SK-MEL-5 (cell line): Measurements from ENCODE around the gene CELA2A. TPM values are rescaled to one million over a fixed set of nuclear protein-coding genes. Genes with fewer than 3 reads are reported as not detected.
A peak's percentile ranks its signal among the peaks of the same experiment; 100 is the strongest.
"Not testable (repeated sequence)": the region's sequence is repeated elsewhere in the genome, so short reads cannot be mapped to it uniquely, and the experiment has no call there.

Source experiments
- DNase-seq: peaks from one replicate; pipeline ENCODE4 v3.0.0-alpha.2; 2016; ENCODE audit warnings: low read depth, low spot score
- in situ Hi-C: cut with HindIII; loops from 2 replicates; pipeline ENCODE4 v1.10.0; 2016; ENCODE audit warnings: low sequenced_read_pairs, high pct_unique_total_duplicates, low pct_unique_long_range_greater_than_20kb
- total RNA-seq: library from RNA; depleted of rRNA; stranded (reverse); fragments of >200 nt; shearing (Covaris generic); gene quantifications from 2 replicates; pipeline ENCODE4 v1.2.3, GENCODE V29; 2014

Gene CELA2A
- total RNA-seq, 1 experiment from 2014 or later: not detected

DNA sequence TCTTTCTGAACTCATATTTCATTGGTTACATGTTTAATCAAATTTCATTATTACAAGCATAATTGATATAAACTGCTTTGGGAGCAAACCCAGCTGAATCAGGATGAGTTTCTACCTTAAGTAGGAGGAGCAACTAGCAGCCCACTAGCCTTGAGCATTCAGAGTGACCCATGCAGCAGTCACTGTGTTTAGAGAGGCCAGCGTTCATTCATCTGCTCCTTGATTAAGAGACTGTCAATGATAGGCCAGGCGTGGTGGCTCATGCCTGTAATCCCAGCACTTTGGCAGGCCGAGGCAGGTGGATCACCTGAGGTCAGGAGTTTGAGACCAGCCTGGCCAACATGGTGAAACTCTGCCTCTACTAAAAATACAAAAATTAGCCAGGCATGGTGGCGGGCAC is 1.9 kb downstream of the CELA2A start:
- in situ Hi-C loops, DNase-seq: not testable (repeated sequence)

DNA sequence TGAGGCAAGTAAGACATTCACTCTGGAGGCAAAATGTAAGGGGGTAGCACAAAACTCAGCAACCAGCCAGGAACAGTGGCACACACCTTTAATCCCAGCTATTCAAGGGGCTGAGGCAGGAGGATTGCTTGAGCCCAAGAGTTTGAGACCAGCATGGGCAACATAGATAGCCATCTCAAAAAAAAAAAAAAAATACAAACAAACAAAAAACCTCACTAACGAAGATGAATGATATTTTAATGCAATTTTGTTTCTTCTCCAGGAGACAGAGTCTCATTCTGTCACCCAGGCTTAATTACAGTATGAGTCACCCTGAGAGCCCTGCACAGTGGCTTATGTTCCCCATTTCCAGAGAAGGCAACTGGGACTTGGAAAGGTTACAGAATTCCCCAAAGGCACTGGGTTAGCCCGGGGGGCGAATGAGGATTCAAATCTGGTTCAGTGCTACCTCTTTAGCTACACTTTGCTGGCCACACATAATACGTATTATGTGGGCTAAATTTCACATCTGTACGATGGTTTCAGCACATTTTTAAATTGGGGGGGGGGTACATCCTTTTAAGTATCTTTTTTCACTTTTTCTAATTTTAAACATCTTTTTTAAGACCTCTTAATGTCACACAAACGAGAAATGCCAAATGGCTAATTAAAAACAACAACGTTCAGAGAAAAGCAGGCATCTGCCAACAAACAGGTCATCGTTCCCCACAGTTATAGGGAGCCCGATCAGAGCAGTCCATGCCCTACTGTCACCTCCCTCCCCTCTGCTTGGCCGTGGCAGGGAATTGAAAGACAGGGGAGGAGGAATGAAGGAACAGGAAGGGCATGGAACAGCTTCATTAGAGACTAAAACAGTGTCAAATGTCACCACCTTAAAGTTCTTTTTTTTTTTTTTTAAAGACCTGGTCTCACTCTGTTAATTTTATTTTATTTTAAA is 3.5 kb downstream of the CELA2A start:
- in situ Hi-C loops: no loop called here
- DNase-seq: peak; percentile 58

DNA sequence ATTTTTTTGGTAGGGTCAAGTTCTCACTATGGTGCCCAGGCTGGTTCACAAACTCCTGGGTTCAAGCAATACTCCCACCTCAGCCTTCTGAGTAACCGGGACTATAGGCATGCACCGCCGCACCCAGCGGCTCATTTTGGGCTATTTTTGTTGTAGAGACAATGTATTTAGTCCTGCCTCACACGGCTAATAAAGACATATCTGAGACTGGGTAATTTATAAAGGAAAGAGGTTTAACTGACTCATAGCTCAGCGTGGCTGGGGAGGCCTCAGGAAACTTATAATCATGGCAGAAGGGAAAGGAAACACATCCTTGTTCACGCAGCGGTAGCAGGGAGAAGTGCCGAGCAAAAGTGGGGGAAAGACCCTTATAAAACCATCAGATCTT is 4.2 kb downstream of the CELA2A start:
- DNase-seq: no peak
- in situ Hi-C loops: no loop called here

GRCh38 chr1:15463064-15463800 is 6.7 kb downstream of the CELA2A start:
- in situ Hi-C loops, DNase-seq: not testable (repeated sequence)

DNA sequence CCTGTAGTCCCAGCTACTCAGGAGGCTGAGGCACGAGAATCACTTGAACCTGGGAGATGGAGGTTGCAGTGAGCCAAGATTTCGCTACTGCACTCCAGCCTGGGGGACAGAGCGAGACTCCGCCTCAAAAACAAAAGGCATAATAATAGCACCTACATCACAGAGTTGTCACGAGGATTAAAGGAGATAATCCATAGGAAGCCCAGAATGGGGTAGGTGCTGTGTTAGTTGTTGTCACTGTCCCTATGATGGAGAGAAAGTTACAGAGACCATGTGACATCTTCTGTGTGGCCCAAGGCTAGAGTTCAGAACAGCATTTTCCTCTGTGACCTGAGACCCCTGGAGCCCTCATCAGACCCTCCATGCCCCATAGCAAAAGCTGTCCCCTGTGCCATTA is 7.4 kb downstream of the CELA2A start:
- DNase-seq, in situ Hi-C loops: not testable (repeated sequence)

- in situ Hi-C loops: no loop called here
- no peak for DNase-seq
Measured at GRCh38 chr1:15465674-15466073, 9.1 kb downstream of the CELA2A start.

GRCh38 chr1:15466955-15467625 is 10.6 kb downstream of the CELA2A start:
- DNase-seq, in situ Hi-C loops: not testable (repeated sequence)

GRCh38 chr1:15468145-15468544 is 11.6 kb downstream of the CELA2A start:
- DNase-seq: no peak
- in situ Hi-C loops: no loop called here

DNA sequence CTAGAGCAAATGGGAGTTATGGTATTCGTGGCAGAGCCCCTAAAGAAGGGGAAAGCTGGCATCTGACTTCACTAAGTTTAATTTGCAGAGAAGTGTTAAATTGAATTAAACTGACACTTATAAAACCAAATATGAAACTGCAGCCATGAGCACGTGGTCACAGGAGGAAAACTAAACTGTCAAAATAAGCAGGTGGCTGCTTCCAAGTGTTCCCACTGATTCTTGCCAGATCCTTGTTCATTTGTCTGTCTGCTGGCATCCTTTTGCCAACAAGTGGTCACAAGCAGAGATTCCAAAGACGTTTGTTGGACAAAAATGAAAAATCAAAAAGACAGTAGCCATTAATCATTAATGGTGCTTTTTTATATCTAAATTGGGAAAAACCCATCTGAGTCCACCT is 12.8 kb downstream of the CELA2A start:
- in situ Hi-C loops: no loop called here
- no peak for DNase-seq

- DNase-seq, in situ Hi-C loops: not testable (repeated sequence)
Measured at GRCh38 chr1:15469821-15470448, 13.4 kb downstream of the CELA2A start.

GRCh38 chr1:15471067-15471466 is 14.5 kb downstream of the CELA2A start:
- in situ Hi-C loops, DNase-seq: not testable (repeated sequence)

- in situ Hi-C loops, DNase-seq: not testable (repeated sequence)
Measured at GRCh38 chr1:15471723-15472122, 15.2 kb downstream of the CELA2A start.

DNA sequence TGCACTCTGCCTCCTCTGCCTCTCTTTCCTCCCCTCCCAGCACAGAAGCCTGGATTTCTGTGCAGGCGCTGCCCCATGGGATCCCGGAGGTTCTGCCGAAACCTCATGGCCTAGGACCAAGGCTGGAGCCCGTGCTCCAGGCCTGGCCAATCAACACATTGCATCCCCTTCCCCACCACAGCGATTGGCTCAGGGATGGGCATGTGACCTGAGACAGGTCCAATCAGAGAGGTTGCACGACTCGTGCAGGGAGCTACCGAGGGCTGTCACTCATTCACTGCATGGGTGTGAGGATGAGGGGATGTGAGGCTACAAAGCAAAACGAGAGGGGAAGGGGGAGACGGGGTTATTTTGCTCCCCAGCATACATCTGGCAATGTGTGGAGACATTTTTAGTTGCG is 16.1 kb downstream of the CELA2A start:
- in situ Hi-C loops: no loop called here
- DNase-seq: no peak

DNA sequence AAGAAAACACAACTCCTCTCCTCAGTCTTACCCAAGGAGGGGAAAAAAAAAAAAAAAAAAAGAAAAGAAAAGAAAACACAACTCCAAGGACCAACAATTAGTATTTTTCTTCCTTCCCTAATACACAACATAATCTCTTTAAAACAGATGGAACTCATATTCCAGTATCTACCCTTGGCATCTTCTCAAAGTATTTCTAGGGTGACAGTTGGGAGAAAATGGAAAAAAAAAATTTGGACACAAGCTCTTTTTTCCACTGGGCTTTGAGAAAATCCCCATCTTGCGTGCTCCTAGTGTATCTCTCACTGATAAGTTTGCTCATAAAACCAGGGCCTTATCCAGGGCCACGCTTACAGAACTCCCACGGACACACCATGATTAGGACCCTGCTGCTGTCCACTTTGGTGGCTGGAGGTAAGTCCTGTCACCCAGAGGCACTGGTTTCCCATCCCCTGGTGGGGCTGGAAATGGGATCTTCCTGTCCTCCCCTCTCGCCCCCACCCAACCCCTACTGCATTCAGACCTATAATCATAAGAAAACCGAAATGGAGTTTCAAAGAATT is 19.3 kb downstream of the CELA2A start, which contains the start of gene CELA2B:
Gene CELA2B, plus strand, starts transcription at position 353 of the 563 bp plus-strand sequence. Its CDS starts 22 bp downstream, at position 375.
- DNase-seq: no peak
- in situ Hi-C loops: no loop called here

GRCh38 chr1:15476927-15477326 is 20.4 kb downstream of the CELA2A start:
- in situ Hi-C loops: no loop called here
- DNase-seq: no peak

DNA sequence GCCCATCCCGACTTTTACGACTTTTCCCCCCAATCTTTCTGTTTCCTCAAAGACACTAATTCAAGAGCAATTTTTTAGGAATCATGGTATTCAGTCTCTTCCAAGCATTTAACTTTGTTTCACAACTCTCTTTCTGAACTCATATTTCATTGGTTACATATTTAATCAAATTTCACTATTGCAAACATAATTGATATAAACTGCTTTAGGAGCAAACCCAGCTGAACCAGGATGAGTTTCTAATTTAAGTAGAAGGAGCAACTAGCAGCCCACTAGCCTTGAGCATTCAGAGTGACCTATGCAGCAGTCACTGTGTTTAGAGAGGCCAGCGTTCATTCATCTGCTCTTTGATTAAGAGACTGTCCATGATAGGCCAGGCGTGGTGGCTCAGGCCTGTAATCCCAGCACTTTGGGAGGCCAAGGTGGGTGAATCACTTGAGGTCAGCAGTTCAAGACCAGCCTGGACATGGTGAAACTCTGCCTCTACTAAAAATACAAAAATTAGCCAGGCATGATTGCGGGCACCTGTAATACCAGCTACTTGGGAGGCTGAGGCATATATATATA is 21.2 kb downstream of the CELA2A start:
- in situ Hi-C loops: no loop called here
- no peak for DNase-seq
